Stomach (tissue), 9 donors: ENCODE data around the gene GLYR1. TPM values are rescaled to one million over a fixed set of nuclear protein-coding genes. Genes with fewer than 3 reads are reported as not detected.

Experiments used
- DNase-seq, 2 donors: peaks; one replicate each; pipeline versions ENCODE4 v3.0.0 to v3.0.0-alpha.2; 2013 to 2019
- H3K27ac ChIP-seq, 5 donors: fragments of 200-600 bp in 4 of 5; sonication (generic) in 4 of 5; one replicate each; pipeline ENCODE4 v1.5.1; 2013 to 2019; ENCODE audit warnings: mild to moderate bottlenecking in 1 of 5, moderate library complexity in 1 of 5
- H3K27me3 ChIP-seq, 3 donors: fragments of 200-600 bp; sonication (generic); one replicate each; pipeline ENCODE4 v1.5.1; 2017 to 2019; ENCODE audit warnings: mixed run types in 1 of 3
- H3K36me3 ChIP-seq, 4 donors: fragments of 200-600 bp; sonication (generic); 1 replicate in 3 of 4; 2 replicates in 1 of 4; pipeline ENCODE4 v1.5.1; 2016 to 2019
- H3K4me1 ChIP-seq, 4 donors: fragments of 200-600 bp; sonication (generic); one replicate each; pipeline ENCODE4 v1.5.1; 2016 to 2019
- H3K4me3 ChIP-seq, 4 donors: fragments of 200-600 bp; sonication (generic) in 3 of 4; one replicate each; pipeline ENCODE4 v1.5.1; 2016 to 2019; ENCODE audit warnings: mild to moderate bottlenecking in 1 of 4
- H3K9me3 ChIP-seq, 4 donors: fragments of 200-600 bp; sonication (generic); one replicate each; pipeline ENCODE4 v1.5.1; 2016 to 2019
- CTCF ChIP-seq, 7 experiments: fragments of 450-650 bp in 4 of 7; fragments of 200-600 bp in 3 of 7; sonication (generic) in 3 of 7; IDR thresholded peaks; one replicate each; pipeline ENCODE4 v1.5.1; 2016 to 2019; ENCODE audit warnings: antibody characterized with exemption in 7 of 7, control low read depth in 2 of 7, mild to moderate bottlenecking in 1 of 7
- EP300 ChIP-seq: sonication (generic); formaldehyde crosslinking; IDR thresholded peaks from one replicate; pipeline ENCODE4 v1.6.1; 2017; ENCODE audit warnings: antibody characterized with exemption
- POLR2A ChIP-seq, 4 donors: fragments of 450-650 bp; IDR thresholded peaks; one replicate each; pipeline ENCODE4 v1.6.1; 2016; ENCODE audit warnings: antibody characterized with exemption in 4 of 4, control low read depth in 2 of 4, mild to moderate bottlenecking in 1 of 4, moderate library complexity in 1 of 4
- POLR2AphosphoS5 ChIP-seq, 3 donors: sonication (generic); formaldehyde crosslinking; IDR thresholded peaks; one replicate each; pipeline ENCODE4 v1.6.1; 2016; ENCODE audit warnings: antibody characterized with exemption in 3 of 3
- WGBS, 5 donors: extraction: QIAGEN DNeasy Blood & Tissue Kit in 3 of 5; methylation state at CpG; one replicate each; pipeline versions ENCODE4 v1.1.5 to v1.1.7; 2013 to 2018; 5-methylcytosine and 5-hydroxymethylcytosine counted together
- intact Hi-C: fragments of 100-400 bp; cut with DNase I; formaldehyde crosslinking; loops from one replicate; pipeline ENCODE4 v1.15.1; 2023; ENCODE audit warnings: low total_unique reads
- polyA plus RNA-seq, 3 donors: library from polyadenylated mRNA; stranded (reverse); fragments of 200-250 nt; gene quantifications; one replicate each; pipeline ENCODE4 v1.2.3, GENCODE V29; 2013
- total RNA-seq, 5 donors: library from RNA; depleted of rRNA; stranded (reverse); fragments of >200 nt; gene quantifications; one replicate each; pipeline versions ENCODE4 v1.1.0 to v1.2.3, GENCODE V29; 2014 to 2016
- donor health status: healthy with polysubstance abuse.
- donor health status: Bipolar disorder and iron deficiency.
- donor health status: healthy.

GLYR1 gene
- total and polyA plus RNA-seq, 8 donors, result 29.3 to 187 (median 62.8) TPM

DNA sequence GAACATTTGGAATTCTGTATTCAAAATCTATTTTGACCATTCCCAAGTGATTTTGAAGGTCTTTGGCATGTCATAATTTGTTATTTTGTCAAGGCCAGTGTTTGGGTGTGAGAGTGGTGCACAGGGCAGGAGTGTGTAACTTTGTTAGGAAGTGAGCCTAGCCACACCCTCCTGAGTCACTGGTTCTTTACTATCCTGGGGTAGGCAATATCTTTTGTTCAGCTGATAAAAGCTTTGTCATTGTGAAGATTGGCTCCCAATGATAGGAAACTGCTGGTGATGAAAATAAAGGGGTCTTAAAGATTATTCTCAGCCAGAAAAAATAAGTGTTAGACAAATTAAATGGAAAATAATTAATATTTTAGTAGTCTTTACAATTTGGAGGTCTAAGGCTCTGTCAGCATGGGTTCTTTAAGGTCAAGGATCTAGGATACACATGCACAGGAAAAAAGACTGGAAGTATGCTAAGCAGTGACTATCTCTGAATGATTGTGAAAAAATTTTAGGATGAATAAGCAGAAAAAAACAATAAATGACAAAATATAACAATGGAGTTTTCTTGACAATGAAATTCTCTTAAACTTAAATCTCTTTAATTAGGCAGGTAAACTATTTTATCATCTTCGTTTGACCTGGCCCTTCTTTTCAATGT lies 5.3 kb upstream of the GLYR1 start:
- TF ChIP-seq POLR2AphosphoS5 (IDR thresholded peaks at IDR 0.05), result no peak
- no peak for TF ChIP-seq CTCF (IDR thresholded peaks at IDR 0.05)
- TF ChIP-seq EP300, result no peak
- no peak for TF ChIP-seq POLR2A (IDR thresholded peaks at IDR 0.05)
- peak in 1 of 2 donors; percentile 44 for DNase-seq
- 37 to 58% (median 45%) methylated on average over 1 of the region's 1 CpG for WGBS, 5 donors
- Histone ChIP-seq H3K4me3 (no peak overlapping the region), H3K27ac (peak overlapping the region in 2 of 5 donors; percentile 1 to 43), H3K9me3 (no peaks in the 10 kb centered on the region), H3K4me1 (peaks cover 22 to 52% (median 37%) of the 10 kb centered on the region in 4 donors), H3K36me3 (peaks cover 37 to 47% (median 46%) of the 10 kb centered on the region in 4 donors), H3K27me3 (no peaks in the 10 kb centered on the region)
- intact Hi-C loops, result no loop called here

- TF ChIP-seq CTCF (IDR thresholded peaks at IDR 0.05) (no peak), EP300 (no peak), POLR2AphosphoS5 (IDR thresholded peaks at IDR 0.05) (no peak), POLR2A (IDR thresholded peaks at IDR 0.05) (no peak)
- H3K9me3 ChIP-seq, result no peaks in the 10 kb centered on the region
- peaks cover 17 to 30% (median 28%) of the 10 kb centered on the region in 4 donors for H3K36me3 ChIP-seq
- WGBS, 5 donors, result 54 to 72% (median 59%) methylated on average over 3 of the region's 3 CpGs
- peaks cover 34 to 65% (median 51%) of the 10 kb centered on the region in 4 donors for H3K4me1 ChIP-seq
- H3K27me3 ChIP-seq, result no peaks in the 10 kb centered on the region
- peak overlapping the region in 2 of 4 donors; percentile 15 to 96 for H3K4me3 ChIP-seq
- no peak for DNase-seq
- H3K27ac ChIP-seq, result no peak overlapping the region
- intact Hi-C loops, result no loop called here
Observed at GRCh38 chr16:4850211-4850610, 3.1 kb upstream of the GLYR1 start.

DNA sequence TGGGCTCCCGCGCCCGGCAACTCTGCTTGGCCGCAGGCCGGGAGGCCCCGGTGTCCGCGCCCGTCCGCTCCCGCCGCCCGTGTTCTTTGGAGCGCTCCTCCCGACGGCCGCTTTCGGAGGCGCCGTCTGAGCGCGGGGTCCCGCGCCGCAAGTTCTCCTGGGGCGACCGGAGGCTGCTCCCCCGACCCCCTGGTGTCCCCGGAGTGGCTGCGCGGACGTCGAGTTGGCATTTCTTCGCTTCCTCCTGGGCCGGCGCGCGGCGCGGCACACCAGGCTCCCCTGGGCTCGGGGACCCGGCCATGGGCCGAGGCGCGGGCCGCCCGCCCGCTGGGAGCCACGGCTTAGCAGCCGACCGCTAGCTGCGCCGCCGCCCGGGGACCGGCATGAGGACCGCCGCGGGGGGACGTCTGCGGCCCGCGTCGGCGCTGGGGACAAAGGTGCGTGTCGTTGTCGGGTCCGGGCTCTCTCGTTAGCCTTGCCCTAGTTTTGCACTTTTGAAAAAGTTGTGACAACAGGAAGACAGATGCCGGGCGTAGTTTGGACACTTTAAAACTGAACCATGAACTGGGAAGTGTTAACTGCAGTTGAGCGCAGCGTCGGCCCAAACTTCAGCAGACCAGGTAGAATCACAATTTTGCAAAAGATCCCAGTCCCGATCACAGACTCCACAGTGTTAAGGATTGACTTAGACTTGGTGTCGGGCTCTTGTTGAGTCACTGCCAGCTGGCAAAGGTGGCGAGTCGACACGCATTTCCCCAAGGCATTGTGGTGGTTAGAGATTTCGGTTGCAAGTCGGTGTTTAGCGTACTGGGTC lies 893 bp upstream of the GLYR1 start:
- Histone ChIP-seq H3K9me3 (no peaks in the 10 kb centered on the region), H3K27ac (peak overlapping the region; percentile 97 to 99 (median 98)), H3K4me1 (peaks cover 35 to 76% (median 52%) of the 10 kb centered on the region in 4 donors), H3K27me3 (no peaks in the 10 kb centered on the region), H3K36me3 (peaks cover 15 to 30% (median 28%) of the 10 kb centered on the region in 4 donors), H3K4me3 (peak overlapping the region; percentile 77 to 96 (median 94))
- DNase-seq, result peak; percentile 73 to 75
- TF ChIP-seq POLR2AphosphoS5 (IDR thresholded peaks at IDR 0.05), result no peak
- TF ChIP-seq CTCF (IDR thresholded peaks at IDR 0.05), result no peak
- TF ChIP-seq EP300, result no peak
- TF ChIP-seq POLR2A (IDR thresholded peaks at IDR 0.05), result no peak
- WGBS, 5 donors, result 0% methylated on average over 25 to 83 of the region's 83 CpGs
- intact Hi-C loops, result no loop called here

DNA sequence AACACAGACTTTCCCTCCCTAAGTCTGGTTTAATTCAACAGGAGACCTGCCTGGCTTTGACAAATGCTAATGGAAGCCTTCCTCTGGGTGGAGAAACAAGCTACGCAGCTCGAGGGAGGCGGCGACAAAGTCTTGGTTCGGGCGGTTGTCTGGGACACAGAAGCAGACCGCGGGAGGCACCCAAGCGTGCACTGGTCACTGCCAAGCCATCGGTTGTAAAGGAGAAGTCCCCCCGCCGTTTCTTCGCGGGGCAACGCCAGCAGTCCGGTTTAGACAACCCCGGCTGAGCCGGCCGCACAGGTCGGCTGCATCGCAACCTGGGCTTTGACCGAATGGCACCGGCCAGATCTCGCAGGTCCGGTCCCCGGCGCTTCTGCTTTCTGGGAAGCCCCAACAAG lies 586 bp downstream of the GLYR1 start:
- Histone ChIP-seq H3K27ac (peak overlapping the region; percentile 97 to 99 (median 98)), H3K27me3 (no peaks in the 10 kb centered on the region), H3K4me1 (peaks cover 31 to 61% (median 45%) of the 10 kb centered on the region in 4 donors), H3K4me3 (peak overlapping the region; percentile 77 to 96 (median 94)), H3K36me3 (peaks cover 29 to 42% (median 40%) of the 10 kb centered on the region in 4 donors), H3K9me3 (no peaks in the 10 kb centered on the region)
- DNase-seq, result peak; percentile 66 to 85
- TF ChIP-seq POLR2A (IDR thresholded peaks at IDR 0.05) (peak in 1 of 4 donors; percentile 39), POLR2AphosphoS5 (IDR thresholded peaks at IDR 0.05) (peak in 2 of 3 donors; percentile 43 to 54), CTCF (IDR thresholded peaks at IDR 0.05) (no peak)
- 0 to 1% (median 0%) methylated on average over 14 to 27 of the region's 27 CpGs for WGBS, 5 donors
- intact Hi-C loops, result no loop called here
